GM12878 (cell line): ENCODE results near the gene SLC26A11. TPM values are rescaled to one million over a fixed set of nuclear protein-coding genes. Genes with fewer than 3 reads are reported as not detected.

ENCODE experiments used
- ATF2 ChIP-seq: IDR thresholded peaks from 2 replicates; pipeline ENCODE4 v1.6.1; 2012; ENCODE audit warnings: low read length, inconsistent platforms
- BACH1 ChIP-seq: fragments of 450-650 bp; IDR thresholded peaks from 2 replicates; pipeline ENCODE4 v1.6.1; 2017; ENCODE audit warnings: mild to moderate bottlenecking, borderline replicate concordance
- ETV6 ChIP-seq, 2 experiments: fragments of 450-650 bp in 1 of 2; IDR thresholded peaks in 1 of 2; conservative IDR thresholded peaks in 1 of 2; 2 replicates each; pipeline ENCODE4 v1.6.1; 2014; ENCODE audit warnings: antibody characterized with exemption in 1 of 2, borderline replicate concordance in 1 of 2, low read depth in 1 of 2, mild to moderate bottlenecking in 1 of 2, moderate library complexity in 1 of 2
- GATAD2B ChIP-seq: fragments of 450-650 bp; conservative IDR thresholded peaks from 2 replicates; pipeline ENCODE4 v1.6.1; 2017; ENCODE audit warnings: low read depth, mild to moderate bottlenecking, moderate library complexity
- HDAC2 ChIP-seq: fragments of 200-600 bp; sonication (generic); IDR thresholded peaks from 2 replicates; pipeline ENCODE4 v1.6.1; 2017
- IKZF1 ChIP-seq: fragments of 450-650 bp; conservative IDR thresholded peaks from 2 replicates; pipeline ENCODE4 v1.6.1; 2017; ENCODE audit warnings: antibody characterized with exemption, mild to moderate bottlenecking
- KAT2A ChIP-seq: conservative IDR thresholded peaks from 2 replicates; pipeline ENCODE4 v1.6.1; 2011; ENCODE audit warnings: low read depth, low read length; ENCODE audit not compliant: control insufficient read depth
- KLF5 ChIP-seq: fragments of 450-650 bp; IDR thresholded peaks from 2 replicates; pipeline ENCODE4 v1.6.1; 2014; ENCODE audit warnings: mild to moderate bottlenecking; ENCODE audit not compliant: partially characterized antibody
- LARP7 ChIP-seq: fragments of 450-650 bp; IDR thresholded peaks from 2 replicates; pipeline ENCODE4 v1.6.1; 2017; ENCODE audit warnings: mild to moderate bottlenecking
- RCOR1 ChIP-seq: conservative IDR thresholded peaks from 2 replicates; pipeline ENCODE4 v1.6.1; 2012; ENCODE audit warnings: low read depth, low read length, improper control_type of control experiment
- SKIL ChIP-seq: fragments of 450-650 bp; IDR thresholded peaks from 2 replicates; pipeline ENCODE4 v1.6.1; 2017; ENCODE audit warnings: mild to moderate bottlenecking, low read depth, inconsistent platforms; ENCODE audit not compliant: poor library complexity, severe bottlenecking
- SMAD5 ChIP-seq: IDR thresholded peaks from 2 replicates; pipeline ENCODE4 v1.6.1; 2016; ENCODE audit warnings: antibody characterized with exemption, low read depth
- SP1 ChIP-seq: IDR thresholded peaks from one replicate; pipeline ENCODE4 v1.6.1; 2011; ENCODE audit warnings: low read depth, low read length
- SPI1 ChIP-seq: IDR thresholded peaks from 2 replicates; pipeline ENCODE4 v1.6.1; 2011; ENCODE audit warnings: low read depth, mild to moderate bottlenecking, low read length, moderate library complexity, borderline replicate concordance; ENCODE audit not compliant: insufficient read depth
- STAT1 ChIP-seq: fragments of 450-650 bp; conservative IDR thresholded peaks from 2 replicates; pipeline ENCODE4 v1.6.1; 2014; ENCODE audit warnings: antibody characterized with exemption, mild to moderate bottlenecking
- SUZ12 ChIP-seq: fragments of 200-600 bp; sonication (generic); IDR thresholded peaks from one replicate; pipeline ENCODE4 v1.6.1; 2018; ENCODE audit warnings: antibody characterized with exemption, mild to moderate bottlenecking; ENCODE audit not compliant: unreplicated experiment
- TARDBP ChIP-seq: IDR thresholded peaks from 2 replicates; pipeline ENCODE4 v1.6.1; 2016; ENCODE audit warnings: borderline replicate concordance
- ZBTB11 ChIP-seq: fragments of 450-650 bp; formaldehyde crosslinking; IDR thresholded peaks from 2 replicates; pipeline ENCODE4 v1.5.0; 2022; ENCODE audit warnings: mild to moderate bottlenecking, missing genetic modification characterization
- ZNF274 ChIP-seq: IDR thresholded peaks from one replicate; pipeline ENCODE4 v1.8.0; 2011; ENCODE audit not compliant: insufficient read length, insufficient read depth
- ZSCAN29 ChIP-seq: fragments of 450-650 bp; IDR thresholded peaks from 2 replicates; pipeline ENCODE4 v1.6.1; 2017; ENCODE audit warnings: mild to moderate bottlenecking, moderate library complexity
- polyA plus RNA-seq, 11 experiments: library from polyadenylated mRNA; depleted of rRNA in 4 of 11; unstranded in 6 of 11; stranded (reverse) in 5 of 11; fragments of >200 nt; fragmentation: Nextera tagmentation in 4 of 11; fragmentation: Illumina TruSeq in 1 of 11; extraction: Ambion mirVana in 4 of 11; extraction: Trizol in 1 of 11; gene quantifications; 1 replicate in 1 of 11; 2 replicates in 10 of 11; pipeline versions ENCODE4 v1.2.1 to v1.2.3, GENCODE V29; 2011 to 2016; ENCODE audit warnings: inconsistent platforms in 2 of 11, missing spikeins in 2 of 11, low read depth in 1 of 11
- total RNA-seq, 4 experiments: library from RNA; depleted of rRNA in 3 of 4; stranded (reverse); fragments of >200 nt in 3 of 4; fragmentation: Illumina TruSeq in 1 of 4; extraction: Trizol in 1 of 4; gene quantifications; 2 replicates each; pipeline versions ENCODE4 v1.2.1 to v1.2.3, GENCODE V29; 2013 to 2021
- TF ChIP-seq, protein P1 (sequence below): IDR thresholded peaks from 2 replicates; pipeline ENCODE4 v1.6.1; 2011; ENCODE audit warnings: mild to moderate bottlenecking, low read depth, low read length, moderate library complexity; ENCODE audit not compliant: insufficient replicate concordance

The SLC26A11 gene
- total and polyA plus RNA-seq, 10 of the 15 experiments (the other 5 are each of a cell fraction or from before 2014, with no cell fraction given): 0.05 to 4.1 (median 1.2) TPM; not detected in 1

DNA sequence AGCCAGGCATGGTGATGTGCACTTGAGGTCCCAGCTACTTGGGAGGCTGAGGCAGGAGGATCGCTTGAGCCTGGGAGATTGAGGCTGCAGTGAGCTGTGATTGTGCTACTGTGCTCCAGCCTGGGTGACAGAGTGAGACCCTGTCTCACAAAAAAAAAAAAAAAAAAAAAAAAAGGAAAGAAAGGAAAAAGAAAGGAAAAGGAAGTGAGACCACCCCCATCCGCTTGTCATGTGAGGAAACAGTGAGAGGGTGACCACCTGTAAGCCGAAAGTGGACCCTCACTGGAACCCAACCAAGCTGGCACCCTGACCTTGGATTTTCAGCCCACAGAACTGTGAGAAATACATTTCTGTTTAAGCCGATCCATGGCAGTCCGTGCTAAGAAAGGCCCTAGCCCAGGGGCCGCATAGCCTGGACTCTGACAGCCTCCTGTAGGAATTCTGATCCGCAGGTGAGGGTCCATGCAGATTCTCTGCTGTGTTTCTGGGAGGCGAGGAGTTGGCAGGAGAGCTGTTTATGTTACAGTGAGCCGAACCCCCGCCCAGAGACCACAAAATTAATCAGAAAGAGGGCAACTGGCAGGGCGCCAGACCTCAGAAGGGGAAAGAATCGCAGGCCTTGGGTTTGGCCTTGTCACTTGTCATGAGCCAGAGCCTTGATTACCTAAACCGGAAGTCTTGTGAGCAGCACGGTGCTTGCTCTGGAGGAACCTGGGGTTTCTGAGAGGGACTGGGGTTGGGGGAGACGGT, 1.0 kb upstream of the SLC26A11 start (continued):
- TF ChIP-seq SPI1 (no peak; the same call in 1 of the 2 replicates), ZSCAN29 (no peak), ZNF274 (no peak), HDAC2 (no peak), ETV6 (conservative IDR thresholded peaks at IDR 0.05 in 1 of 2, IDR thresholded peaks at IDR 0.05 in 1 of 2; ENCODE audit: borderline replicate concordance in 1 of 2, low read depth in 1 of 2) (peak in 1 of 2 experiments; percentile 24; a peak in 1 of 4 replicates), SKIL (peak; percentile 91), IKZF1 (no peak; the same call in 1 of the 2 replicates), RCOR1 (no peak), ZBTB11 (CRISPR knock-in tag) (no peak), KLF5 (no peak), GATAD2B (no peak), ATF2 (no peak), SP1 (no peak), KAT2A (no peak), TARDBP (no peak), SMAD5 (no peak), SUZ12 (no peak), BACH1 (no peak), STAT1 (no peak), LARP7 (no peak)
- TF ChIP-seq, protein P1, sequence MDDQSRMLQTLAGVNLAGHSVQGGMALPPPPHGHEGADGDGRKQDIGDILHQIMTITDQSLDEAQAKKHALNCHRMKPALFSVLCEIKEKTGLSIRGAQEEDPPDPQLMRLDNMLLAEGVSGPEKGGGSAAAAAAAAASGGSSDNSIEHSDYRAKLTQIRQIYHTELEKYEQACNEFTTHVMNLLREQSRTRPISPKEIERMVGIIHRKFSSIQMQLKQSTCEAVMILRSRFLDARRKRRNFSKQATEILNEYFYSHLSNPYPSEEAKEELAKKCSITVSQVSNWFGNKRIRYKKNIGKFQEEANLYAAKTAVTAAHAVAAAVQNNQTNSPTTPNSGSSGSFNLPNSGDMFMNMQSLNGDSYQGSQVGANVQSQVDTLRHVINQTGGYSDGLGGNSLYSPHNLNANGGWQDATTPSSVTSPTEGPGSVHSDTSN: no peak
